ENCODE measurements around the gene SEMA4C.

The SEMA4C gene

DNA sequence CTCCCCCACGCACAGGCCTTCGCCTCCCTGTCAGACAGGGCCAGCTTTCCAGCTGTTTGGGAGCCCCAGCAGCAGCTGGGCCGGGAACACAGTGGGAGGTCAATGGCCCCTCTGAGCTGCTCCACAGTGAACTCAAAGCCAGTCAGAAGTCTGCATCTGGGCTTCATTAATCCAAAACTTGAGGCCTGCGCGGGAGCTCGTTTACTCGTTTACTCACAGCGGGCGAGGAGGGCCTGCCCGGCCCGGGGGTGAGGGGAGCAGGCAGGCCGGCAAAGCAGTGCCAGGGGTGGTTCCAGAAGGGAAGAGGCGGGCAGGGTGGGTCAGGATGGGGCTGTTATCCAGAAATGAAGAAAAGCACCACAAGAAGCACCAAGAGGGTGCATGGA lies 36.8 kb upstream of the SEMA4C start:
- in situ Hi-C loops (cut with HindIII; ENCODE audit: low sequenced_read_pairs): no loop called here
- H3K4me3 ChIP-seq (ENCODE audit: low read depth, low read length): no peak overlapping the region
- TF ChIP-seq, protein P1, sequence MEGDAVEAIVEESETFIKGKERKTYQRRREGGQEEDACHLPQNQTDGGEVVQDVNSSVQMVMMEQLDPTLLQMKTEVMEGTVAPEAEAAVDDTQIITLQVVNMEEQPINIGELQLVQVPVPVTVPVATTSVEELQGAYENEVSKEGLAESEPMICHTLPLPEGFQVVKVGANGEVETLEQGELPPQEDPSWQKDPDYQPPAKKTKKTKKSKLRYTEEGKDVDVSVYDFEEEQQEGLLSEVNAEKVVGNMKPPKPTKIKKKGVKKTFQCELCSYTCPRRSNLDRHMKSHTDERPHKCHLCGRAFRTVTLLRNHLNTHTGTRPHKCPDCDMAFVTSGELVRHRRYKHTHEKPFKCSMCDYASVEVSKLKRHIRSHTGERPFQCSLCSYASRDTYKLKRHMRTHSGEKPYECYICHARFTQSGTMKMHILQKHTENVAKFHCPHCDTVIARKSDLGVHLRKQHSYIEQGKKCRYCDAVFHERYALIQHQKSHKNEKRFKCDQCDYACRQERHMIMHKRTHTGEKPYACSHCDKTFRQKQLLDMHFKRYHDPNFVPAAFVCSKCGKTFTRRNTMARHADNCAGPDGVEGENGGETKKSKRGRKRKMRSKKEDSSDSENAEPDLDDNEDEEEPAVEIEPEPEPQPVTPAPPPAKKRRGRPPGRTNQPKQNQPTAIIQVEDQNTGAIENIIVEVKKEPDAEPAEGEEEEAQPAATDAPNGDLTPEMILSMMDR (IDR thresholded peaks at IDR 0.05; ENCODE audit: low read depth, low read length): no peak
- DNase-seq (ENCODE audit: low read depth, low spot score): peak; percentile 44

DNA sequence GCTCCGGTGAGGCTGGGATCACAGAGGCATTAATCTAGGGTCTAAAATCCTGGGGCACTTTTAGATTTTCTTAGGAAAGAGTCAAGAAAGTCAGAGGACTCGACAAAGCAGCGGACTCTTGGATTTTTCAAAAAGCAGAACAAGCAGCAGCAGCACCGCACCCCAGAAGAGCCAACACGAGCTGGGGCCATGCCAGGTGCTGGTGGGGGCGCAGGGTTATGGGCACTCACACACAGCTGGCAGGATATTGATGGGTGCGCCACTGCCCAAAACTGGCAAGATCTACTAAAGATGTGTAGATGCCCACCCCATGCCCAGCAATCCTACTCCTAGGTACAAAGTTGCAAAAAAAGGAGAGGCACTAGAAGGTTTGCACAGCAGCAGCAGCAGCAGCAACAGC lies 33.9 kb upstream of the SEMA4C start:
- H3K4me3 ChIP-seq (ENCODE audit: low read depth, low read length): no peak overlapping the region
- in situ Hi-C loops (cut with HindIII; ENCODE audit: low sequenced_read_pairs): no loop called here
- TF ChIP-seq, protein P1 (IDR thresholded peaks at IDR 0.05; ENCODE audit: low read depth, low read length): no peak
- DNase-seq (ENCODE audit: low read depth, low spot score): no peak

DNA sequence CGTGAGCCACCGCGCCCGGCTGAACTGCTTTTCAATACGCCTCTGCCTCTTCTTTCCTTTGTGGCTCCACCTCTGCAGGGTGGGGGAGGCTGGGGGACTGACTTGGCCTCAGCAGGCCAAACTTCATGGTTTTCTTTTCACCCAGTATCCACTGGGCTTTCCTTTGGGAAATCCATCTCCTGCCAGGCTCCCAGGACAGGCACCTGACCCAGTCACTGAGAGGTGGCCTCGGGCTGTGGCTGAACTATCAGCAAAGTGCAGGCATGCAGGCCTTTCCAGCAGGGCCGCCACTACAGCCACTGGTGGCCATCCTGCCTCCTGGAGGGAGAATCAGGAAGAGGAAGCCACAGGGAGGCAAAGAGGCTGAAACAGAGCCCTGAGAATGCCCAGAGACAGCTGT lies 33.4 kb upstream of the SEMA4C start:
- H3K4me3 ChIP-seq (ENCODE audit: low read depth, low read length): no peak overlapping the region
- DNase-seq (ENCODE audit: low read depth, low spot score): no peak
- in situ Hi-C loops (cut with HindIII; ENCODE audit: low sequenced_read_pairs): no loop called here
- TF ChIP-seq, protein P1 (IDR thresholded peaks at IDR 0.05; ENCODE audit: low read depth, low read length): no peak

DNA sequence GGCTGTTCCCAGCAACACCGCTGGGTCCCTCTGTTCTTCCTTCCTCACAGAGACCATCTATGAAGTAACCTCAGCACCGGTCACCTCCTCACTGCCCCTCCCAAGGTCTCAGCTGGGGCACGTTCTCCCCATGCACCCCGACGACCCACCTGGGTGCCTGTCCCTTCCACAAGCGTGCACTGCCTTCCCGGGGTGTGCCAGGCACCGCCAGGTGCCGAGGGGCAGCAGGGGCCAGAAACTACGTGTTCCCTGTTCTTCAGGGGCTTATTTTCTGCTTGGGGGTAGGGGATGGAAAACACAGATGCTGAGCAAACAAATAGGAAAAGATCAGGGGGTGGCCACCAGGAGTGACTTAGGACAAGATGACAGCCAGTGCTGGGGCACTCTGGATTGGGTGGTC lies 30.4 kb upstream of the SEMA4C start:
- H3K4me3 ChIP-seq (ENCODE audit: low read depth, low read length): no peak overlapping the region
- TF ChIP-seq, protein P1 (IDR thresholded peaks at IDR 0.05; ENCODE audit: low read depth, low read length): no peak
- in situ Hi-C loops (cut with HindIII; ENCODE audit: low sequenced_read_pairs): no loop called here
- no peak for DNase-seq (ENCODE audit: low read depth, low spot score)

- in situ Hi-C loops (cut with HindIII; ENCODE audit: low sequenced_read_pairs): no loop called here
- H3K4me3 ChIP-seq (ENCODE audit: low read depth, low read length): no peak overlapping the region
- DNase-seq (ENCODE audit: low read depth, low spot score): no peak
- TF ChIP-seq, protein P1 (IDR thresholded peaks at IDR 0.05; ENCODE audit: low read depth, low read length): no peak
These were observed 29.5 kb upstream of the SEMA4C start for GRCh38 chr2:96899413-96899741.

DNA sequence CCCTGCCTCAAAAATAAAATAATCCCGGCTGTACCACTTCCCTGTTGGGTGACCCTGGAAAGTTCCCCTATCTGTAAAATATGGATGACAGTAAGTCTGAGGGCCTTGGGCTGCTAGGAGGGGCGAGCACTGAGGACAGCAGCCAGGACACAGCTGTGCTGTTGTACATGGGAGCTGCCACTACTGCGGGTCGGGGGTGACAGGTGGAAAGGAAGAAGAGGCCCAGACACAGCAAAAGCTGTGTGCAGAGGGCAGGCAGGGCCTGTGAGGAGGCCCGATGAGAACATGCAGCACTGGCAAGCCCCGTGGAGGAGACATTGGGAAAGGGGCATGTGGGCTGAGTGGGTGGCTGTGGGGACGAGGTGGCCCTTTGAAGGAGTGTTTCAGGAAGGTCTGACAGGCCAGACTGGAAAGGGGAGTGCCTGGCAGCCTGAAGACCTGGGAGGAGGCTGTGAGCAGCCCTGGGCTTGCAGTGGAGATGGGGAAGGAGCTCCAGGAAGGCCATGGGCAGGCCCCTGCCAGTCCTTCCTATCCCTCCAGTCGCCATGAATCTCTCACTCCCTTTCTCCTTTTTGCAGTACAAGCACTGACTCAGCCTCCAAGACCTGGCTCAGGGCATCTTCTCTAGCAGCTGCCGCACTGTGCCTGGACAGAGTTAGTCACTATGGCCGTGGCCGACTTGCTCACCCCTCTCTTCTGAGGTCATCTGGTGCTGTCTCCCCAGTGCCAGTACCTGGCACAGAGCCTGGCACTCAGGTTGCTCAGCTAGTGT lies 28.9 kb upstream of the SEMA4C start:
- in situ Hi-C loops (cut with HindIII; ENCODE audit: low sequenced_read_pairs): no loop called here
- DNase-seq (ENCODE audit: low read depth, low spot score): no peak
- no peak overlapping the region for H3K4me3 ChIP-seq (ENCODE audit: low read depth, low read length)
- TF ChIP-seq, protein P1 (IDR thresholded peaks at IDR 0.05; ENCODE audit: low read depth, low read length): no peak
